Neuronal stem cell (in vitro differentiated cells): ENCODE data around the gene CPSF4.
"Not testable (repeated sequence)": the region's sequence is repeated elsewhere in the genome, so short reads cannot be mapped to it uniquely, and the experiment has no call there.

Source experiments
- DNase-seq: peaks from one replicate; pipeline ENCODE4 v3.0.0-alpha.2; 2013; ENCODE audit warnings: low spot score
- H2AFZ ChIP-seq: one replicate; pipeline ENCODE4 v1.6.1; 2013; ENCODE audit warnings: mild to moderate bottlenecking, low read length, inconsistent platforms
- H2AK5ac ChIP-seq: 2 replicates; pipeline ENCODE4 v1.6.1; 2013; ENCODE audit warnings: low read depth, mild to moderate bottlenecking, inconsistent platforms, low read length, moderate library complexity, mixed read lengths
- H2BK120ac ChIP-seq: 2 replicates; pipeline ENCODE4 v1.6.1; 2013; ENCODE audit warnings: low read depth, mild to moderate bottlenecking, inconsistent platforms, low read length, moderate library complexity, mixed read lengths
- H2BK12ac ChIP-seq: one replicate; pipeline ENCODE4 v1.6.1; 2013; ENCODE audit warnings: low read length, inconsistent platforms
- H2BK15ac ChIP-seq: 2 replicates; pipeline ENCODE4 v1.6.1; 2013; ENCODE audit warnings: mild to moderate bottlenecking, low read length, inconsistent platforms, mixed read lengths
- H2BK5ac ChIP-seq: one replicate; pipeline ENCODE4 v1.6.1; 2013; ENCODE audit warnings: inconsistent platforms, mild to moderate bottlenecking, low read length, moderate library complexity
- H3K14ac ChIP-seq: one replicate; pipeline ENCODE4 v1.6.1; 2013; ENCODE audit warnings: low read length, inconsistent platforms
- H3K18ac ChIP-seq: 2 replicates; pipeline ENCODE4 v1.6.1; 2013; ENCODE audit warnings: low read length, inconsistent platforms
- H3K23ac ChIP-seq: 2 replicates; pipeline ENCODE4 v1.6.1; 2013; ENCODE audit warnings: low read depth, mild to moderate bottlenecking, mixed read lengths, low read length, inconsistent platforms; ENCODE audit not compliant: poor library complexity
- H3K27ac ChIP-seq: replicated peaks from 3 replicates; pipeline ENCODE4 v1.5.1; 2013; ENCODE audit warnings: low read length, inconsistent platforms
- H3K27me3 ChIP-seq, 3 experiments: 2 replicates each; pipeline ENCODE4 v1.6.1; 2013; ENCODE audit warnings: low read length in 3 of 3, mild to moderate bottlenecking in 2 of 3, inconsistent platforms in 1 of 3, low read depth in 1 of 3, mixed read lengths in 1 of 3, moderate library complexity in 1 of 3; ENCODE audit not compliant: control insufficient read depth in 3 of 3, insufficient read depth in 3 of 3
- H3K36me3 ChIP-seq, 2 donors: replicated peaks in 1 of 2; 2 replicates each; pipeline ENCODE4 v1.6.1; 2013; ENCODE audit warnings: low read length in 2 of 2; ENCODE audit not compliant: control insufficient read depth in 2 of 2, insufficient read depth in 2 of 2
- H3K4ac ChIP-seq: 2 replicates; pipeline ENCODE4 v1.6.1; 2013; ENCODE audit warnings: inconsistent platforms, mild to moderate bottlenecking, low read length, moderate library complexity
- H3K4me1 ChIP-seq, 2 donors: 1 replicate in 1 of 2; 2 replicates in 1 of 2; pipeline ENCODE4 v1.6.1; 2013; ENCODE audit warnings: low read length in 2 of 2, low read depth in 1 of 2; ENCODE audit not compliant: control insufficient read depth in 2 of 2, insufficient read depth in 1 of 2
- H3K4me2 ChIP-seq: one replicate; pipeline ENCODE4 v1.6.1; 2013; ENCODE audit warnings: mild to moderate bottlenecking, low read length, inconsistent platforms; ENCODE audit not compliant: insufficient read depth, poor library complexity, severe bottlenecking
- H3K4me3 ChIP-seq, 2 donors: 2 replicates each; pipeline ENCODE4 v1.5.1; 2013; ENCODE audit warnings: low read length in 2 of 2, mild to moderate bottlenecking in 2 of 2, inconsistent platforms in 1 of 2, moderate library complexity in 1 of 2
- H3K79me1 ChIP-seq: one replicate; pipeline ENCODE4 v1.6.1; 2013; ENCODE audit warnings: low read depth, mild to moderate bottlenecking, inconsistent platforms, low read length, moderate library complexity
- H3K9ac ChIP-seq: one replicate; pipeline ENCODE4 v1.6.1; 2013; ENCODE audit warnings: mild to moderate bottlenecking, low read depth, low read length, inconsistent platforms; ENCODE audit not compliant: poor library complexity
- H3K9me3 ChIP-seq, 2 donors: replicated peaks in 1 of 2; 2 replicates each; pipeline versions ENCODE3 to v1.6.1; 2013; ENCODE audit warnings: low read length in 2 of 2, mild to moderate bottlenecking in 2 of 2, inconsistent platforms in 1 of 2, low read depth in 1 of 2, mixed read lengths in 1 of 2, moderate library complexity in 1 of 2; ENCODE audit not compliant: control insufficient read depth in 2 of 2, insufficient read depth in 1 of 2
- H4K8ac ChIP-seq: one replicate; pipeline ENCODE4 v1.6.1; 2013; ENCODE audit warnings: low read depth, mild to moderate bottlenecking, inconsistent platforms, low read length, moderate library complexity
- H4K91ac ChIP-seq: one replicate; pipeline ENCODE4 v1.6.1; 2013; ENCODE audit warnings: low read length, low read depth, mild to moderate bottlenecking, inconsistent platforms; ENCODE audit not compliant: poor library complexity
- WGBS, 2 donors: extraction: QIAGEN DNeasy Blood & Tissue Kit; methylation state at CpG; one replicate each; pipeline ENCODE4 v1.1.7; 2013; ENCODE audit warnings: missing lambda C conversion rate in 2 of 2, mixed read lengths in 1 of 2; ENCODE audit not compliant: insufficient read length in 2 of 2, insufficient replicate concordance in 1 of 2; ENCODE audit errors: extremely low coverage in 2 of 2; 5-methylcytosine and 5-hydroxymethylcytosine counted together

The CPSF4 gene

GRCh38 chr7:99428972-99429566, 9.7 kb upstream of the CPSF4 start:
- H3K36me3 ChIP-seq, result peaks cover 50 to 76% of the 10 kb centered on the region in 2 donors
- H3K4me2 ChIP-seq, result no peak overlapping the region
- no peak overlapping the region for H3K14ac ChIP-seq
- H4K8ac ChIP-seq, result peak overlapping the region; percentile 17
- no peaks in the 10 kb centered on the region for H3K9me3 ChIP-seq
- no peak overlapping the region for H3K4me3 ChIP-seq
- H2BK5ac ChIP-seq, result no peak overlapping the region
- H3K4ac ChIP-seq, result no peak overlapping the region
- no peaks in the 10 kb centered on the region for H3K4me1 ChIP-seq
- no peak overlapping the region for H3K18ac ChIP-seq
- H3K27me3 ChIP-seq, result no peaks in the 10 kb centered on the region
- no peak overlapping the region for H2AK5ac ChIP-seq
- H3K23ac ChIP-seq, result no peak overlapping the region
- no CpG with 5 or more reads among the region's 10 CpGs for WGBS, 2 donors
- no peak overlapping the region for H4K91ac ChIP-seq
- no peak overlapping the region for H3K27ac ChIP-seq
- no peak overlapping the region for H2BK120ac ChIP-seq
- H2BK12ac ChIP-seq, result no peak overlapping the region
- no peak for DNase-seq
- no peak overlapping the region for H2AFZ ChIP-seq
- no peak overlapping the region for H3K9ac ChIP-seq
- peaks cover 4% of the 10 kb centered on the region for H3K79me1 ChIP-seq
- no peak overlapping the region for H2BK15ac ChIP-seq

DNA sequence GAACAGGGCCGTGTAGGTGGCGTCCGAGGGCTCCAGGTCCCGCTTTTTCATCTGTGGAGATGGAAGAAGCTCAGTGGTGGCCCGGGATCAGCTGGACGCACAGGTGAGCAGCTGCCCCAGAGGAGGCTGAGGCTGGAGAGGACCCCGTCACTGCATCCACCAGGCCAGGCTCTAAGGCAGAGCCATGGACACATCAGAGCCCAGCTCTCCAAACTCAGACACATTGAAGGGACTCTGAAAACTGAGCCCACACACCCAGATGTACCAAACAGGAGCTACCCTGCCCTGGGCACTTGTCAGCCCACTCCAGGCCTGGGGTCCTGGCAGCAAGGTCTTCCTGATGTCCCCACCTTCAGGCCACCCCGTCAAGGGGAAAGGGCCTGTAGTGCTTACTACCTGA, 9.0 kb upstream of the CPSF4 start:
- no CpG with 5 or more reads among the region's 8 CpGs for WGBS, 2 donors
- Histone ChIP-seq H2BK15ac (no peak overlapping the region), H3K9me3 (no peaks in the 10 kb centered on the region), H2AFZ (no peak overlapping the region), H4K91ac (no peak overlapping the region), H3K23ac (no peak overlapping the region), H3K4me1 (no peaks in the 10 kb centered on the region), H3K27ac (no peak overlapping the region), H3K36me3 (peaks cover 48 to 76% of the 10 kb centered on the region in 2 donors), H3K4me3 (no peak overlapping the region), H3K4me2 (no peak overlapping the region), H3K14ac (no peak overlapping the region), H3K79me1 (peaks cover 5% of the 10 kb centered on the region), H3K4ac (no peak overlapping the region), H2BK5ac (no peak overlapping the region), H2AK5ac (no peak overlapping the region), H2BK120ac (no peak overlapping the region), H4K8ac (no peak overlapping the region), H3K18ac (no peak overlapping the region), H3K9ac (no peak overlapping the region), H2BK12ac (no peak overlapping the region), H3K27me3 (no peaks in the 10 kb centered on the region)
- no peak for DNase-seq

DNA sequence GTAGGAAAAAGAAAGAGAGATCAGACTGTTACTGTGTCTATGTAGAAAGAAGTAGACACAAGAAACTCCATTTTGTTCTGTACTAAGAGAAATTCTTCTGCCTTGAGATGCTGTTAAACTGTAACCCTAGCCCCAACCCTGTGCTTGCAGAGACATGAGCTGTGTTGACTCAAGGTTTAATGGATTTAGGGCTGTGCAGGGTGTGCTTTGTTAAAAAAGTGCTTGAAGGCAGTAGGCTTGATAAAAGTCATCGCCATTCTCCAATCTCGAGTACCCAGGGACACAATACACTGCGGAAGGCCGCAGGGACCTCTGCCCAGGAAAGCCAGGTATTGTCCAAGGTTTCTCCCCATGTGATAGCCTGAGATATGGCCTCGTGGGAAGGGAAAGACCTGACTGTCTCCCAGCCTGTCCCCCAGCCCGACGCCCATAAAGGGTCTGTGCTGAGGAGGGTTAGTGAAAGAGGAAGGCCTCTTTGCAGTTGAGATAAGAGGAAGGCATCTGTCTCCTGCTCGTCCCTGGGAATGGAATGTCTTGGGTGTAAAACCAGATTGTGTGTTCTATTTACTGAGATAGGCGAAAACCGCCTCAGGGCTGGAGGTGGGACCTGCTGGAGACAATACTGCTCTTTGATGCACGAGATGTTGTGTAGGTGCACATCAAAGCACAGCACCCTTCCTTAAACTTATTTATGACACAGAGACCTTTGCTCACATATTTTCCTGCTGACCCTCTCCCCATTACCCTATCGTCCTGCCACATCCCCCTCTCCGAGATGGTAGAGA, 6.8 kb upstream of the CPSF4 start:
- not testable (repeated sequence) for H2BK12ac ChIP-seq, H3K4ac ChIP-seq, H3K4me1 ChIP-seq, H3K18ac ChIP-seq, H3K9me3 ChIP-seq, H3K27ac ChIP-seq, H2BK5ac ChIP-seq, H3K4me3 ChIP-seq, H3K4me2 ChIP-seq, H2BK15ac ChIP-seq, H3K14ac ChIP-seq, H3K23ac ChIP-seq, H2BK120ac ChIP-seq, H4K8ac ChIP-seq, H4K91ac ChIP-seq, H3K79me1 ChIP-seq, H3K9ac ChIP-seq, H3K27me3 ChIP-seq, H2AFZ ChIP-seq, DNase-seq, H2AK5ac ChIP-seq
- peaks cover 45 to 79% of the 10 kb centered on the region in 2 donors for H3K36me3 ChIP-seq
- no CpG with 5 or more reads among the region's 13 CpGs for WGBS, 2 donors

GRCh38 chr7:99433158-99433557, 5.6 kb upstream of the CPSF4 start:
- Histone ChIP-seq H3K4me1 (peaks cover 2 to 5% of the 10 kb centered on the region in 2 donors), H3K4ac (no peak overlapping the region), H3K23ac (peak overlapping the region; percentile 43), H3K27me3 (no peaks in the 10 kb centered on the region), H3K9me3 (no peaks in the 10 kb centered on the region), H2BK12ac (no peak overlapping the region), H3K27ac (no peak overlapping the region), H3K9ac (no peak overlapping the region), H3K14ac (no peak overlapping the region), H3K4me2 (no peak overlapping the region), H2BK15ac (no peak overlapping the region), H2AK5ac (no peak overlapping the region), H2BK5ac (no peak overlapping the region), H4K91ac (no peak overlapping the region), H2BK120ac (no peak overlapping the region), H3K18ac (no peak overlapping the region), H3K36me3 (peaks cover 45 to 79% of the 10 kb centered on the region in 2 donors), H2AFZ (no peak overlapping the region), H4K8ac (no peak overlapping the region), H3K79me1 (peaks cover 6% of the 10 kb centered on the region), H3K4me3 (no peak overlapping the region)
- DNase-seq, result no peak
- no CpG with 5 or more reads among the region's 9 CpGs for WGBS, 2 donors
